K562 (cell line): ENCODE results near the gene CLEC18B. TPM values are rescaled to one million over a fixed set of nuclear protein-coding genes. Genes with fewer than 3 reads are reported as not detected.

Experiments
- ATAC-seq: fragments of 200-7000 bp; cut with Tn5 transposase; 3 replicates; pipeline ENCODE4 v1.9.1; 2020; ENCODE audit warnings: moderate library complexity
- BruUV-seq: library from RNA; stranded (reverse); fragments of 400-500 nt; replicated peaks from 2 replicates; lab custom pipeline; 2021; lab: Mats Ljungman, UMichigan
- CTCF ChIA-PET: fragments of 300-600 bp; formaldehyde crosslinking; extraction: SDS; loops from one replicate; lab custom pipeline; 2021; ENCODE audit warnings: low intra/inter-chr PET ratio; lab: Yijun Ruan, JAX
- POLR2A ChIA-PET: fragments of 300-600, 350-650 bp; sonication (Branson Sonifier 250); formaldehyde crosslinking; extraction: SDS; loops from one replicate; lab custom pipeline; 2021; ENCODE audit warnings: antibody characterized with exemption, inconsistent platforms; lab: Yijun Ruan, JAX
- DNase-seq, 4 experiments: peaks; one replicate each; pipeline versions ENCODE4 v3.0.0 to v3.0.0-alpha.2; 2011 to 2018; ENCODE audit warnings: low spot score in 3 of 4, mixed read lengths in 3 of 4; ENCODE audit errors: extremely low read depth in 1 of 4
- FAIRE-seq: peaks from 2 replicates; lab custom pipeline; 2011; peaks lifted over from hg19 to GRCh38; lab: Jason Lieb, UNC
- H2AFZ ChIP-seq: 2 replicates; pipeline ENCODE4 v1.6.0; 2011; ENCODE audit warnings: low read depth, low read length, control low read depth, inconsistent platforms
- H3K27ac ChIP-seq: fragments of 200-600 bp; 3 replicates; pipeline ENCODE4 v1.8.0; 2011; ENCODE audit warnings: low read depth, mild to moderate bottlenecking, control low read depth, inconsistent platforms, low read length, moderate library complexity, mixed read lengths; ENCODE audit errors: extremely low read depth
- H3K27me3 ChIP-seq, 2 experiments: fragments of 300-600 bp in 1 of 2; 2 replicates in 1 of 2; 3 replicates in 1 of 2; pipeline versions ENCODE4 v1.6.0 to v1.8.0; 2011; ENCODE audit warnings: inconsistent platforms in 2 of 2, low read length in 2 of 2, mild to moderate bottlenecking in 1 of 2, mixed read lengths in 1 of 2, moderate library complexity in 1 of 2; ENCODE audit not compliant: control insufficient read depth in 2 of 2, insufficient read depth in 2 of 2
- H3K36me3 ChIP-seq: fragments of 300-600 bp; 3 replicates; pipeline ENCODE4 v1.8.0; 2011; ENCODE audit warnings: mild to moderate bottlenecking, low read length, inconsistent platforms; ENCODE audit not compliant: control insufficient read depth, insufficient read depth
- H3K4me1 ChIP-seq, 2 experiments: fragments of 200-600 bp in 1 of 2; replicated peaks in 1 of 2; 2 replicates in 1 of 2; 3 replicates in 1 of 2; pipeline versions ENCODE4 v1.5.1 to v1.8.0; 2011; ENCODE audit warnings: inconsistent platforms in 2 of 2, low read length in 2 of 2, mild to moderate bottlenecking in 1 of 2, mixed read lengths in 1 of 2, moderate library complexity in 1 of 2; ENCODE audit not compliant: control insufficient read depth in 2 of 2, insufficient read depth in 2 of 2
- H3K4me2 ChIP-seq: 2 replicates; pipeline ENCODE4 v1.6.1; 2011; ENCODE audit warnings: low read length, control low read depth, inconsistent platforms, mixed read lengths; ENCODE audit not compliant: insufficient read depth
- H3K4me3 ChIP-seq: fragments of 200-600 bp; sonication (generic), shearing (Covaris generic); 2 replicates; pipeline ENCODE4 v1.5.1; 2016; ENCODE audit warnings: control low read depth, inconsistent platforms
- H3K79me2 ChIP-seq: fragments of 200-600 bp; 3 replicates; pipeline ENCODE4 v1.8.0; 2011; ENCODE audit warnings: low read length, inconsistent platforms; ENCODE audit not compliant: control insufficient read depth, insufficient read depth
- H3K9ac ChIP-seq, 2 experiments: 2 replicates each; pipeline versions ENCODE4 v1.6.0 to v1.6.1; 2011; ENCODE audit warnings: low read depth in 2 of 2, low read length in 2 of 2, control low read depth in 1 of 2, inconsistent platforms in 1 of 2, mild to moderate bottlenecking in 1 of 2, mixed read lengths in 1 of 2; ENCODE audit not compliant: insufficient read depth in 1 of 2
- H3K9me1 ChIP-seq: one replicate; pipeline ENCODE4 v1.6.0; 2011; ENCODE audit warnings: inconsistent platforms, mild to moderate bottlenecking, low read length, moderate library complexity; ENCODE audit not compliant: control insufficient read depth, insufficient read depth
- H3K9me3 ChIP-seq: replicated peaks from 2 replicates; pipeline ENCODE4 v1.5.1; 2011; ENCODE audit warnings: low read depth, low read length, inconsistent platforms; ENCODE audit not compliant: control insufficient read depth, insufficient read depth
- H4K20me1 ChIP-seq: replicated peaks from 2 replicates; pipeline ENCODE4 v1.6.1; 2011; ENCODE audit warnings: low read length, inconsistent platforms, mixed read lengths; ENCODE audit not compliant: control insufficient read depth, insufficient read depth
- BMI1 ChIP-seq: fragments of 150-350 bp; IDR thresholded peaks from 2 replicates; pipeline ENCODE4 v1.6.1; 2014; ENCODE audit warnings: low read length
- HMG20B ChIP-seq: fragments of 250-450 bp; sonication (Bioruptor Pico); IDR thresholded peaks from 2 replicates; pipeline ENCODE4 v1.5.0; 2021; ENCODE audit warnings: mild to moderate bottlenecking
- RNF2 ChIP-seq: sonication (generic); IDR thresholded peaks from 2 replicates; pipeline ENCODE4 v1.6.1; 2016
- ZNF436 ChIP-seq: fragments of 250-450, 450-650 bp; sonication (Bioruptor Pico); formaldehyde crosslinking; IDR thresholded peaks from 2 replicates; pipeline ENCODE4 v1.7.0; 2020; ENCODE audit warnings: mild to moderate bottlenecking
- WGBS: fragments of 100-300 bp; shearing (Covaris generic); methylation state at CpG from one replicate; pipeline ENCODE4 v1.1.6; 2016; ENCODE audit warnings: low coverage, mixed read lengths; ENCODE audit not compliant: insufficient coverage; ENCODE audit errors: missing lambda C conversion rate; 5-methylcytosine and 5-hydroxymethylcytosine counted together
- in situ Hi-C: fragments of 300-500 bp; cut with MboI; formaldehyde crosslinking; loops from 4 replicates; pipeline ENCODE4 v1.15.0; 2018; ENCODE audit warnings: inconsistent platforms, mixed read lengths
- intact Hi-C: fragments of 100-400 bp; cut with micrococcal nuclease; formaldehyde crosslinking; loops from 2 replicates; pipeline ENCODE4 v1.14.2; 2022
- polyA plus RNA-seq, 8 experiments: library from polyadenylated mRNA; depleted of rRNA in 4 of 8; stranded (reverse) in 5 of 8; unstranded in 3 of 8; fragments of >200 nt; fragmentation: Nextera tagmentation in 2 of 8; fragmentation: Illumina TruSeq in 1 of 8; extraction: Ambion mirVana in 2 of 8; extraction: Trizol in 1 of 8; gene quantifications; 2 replicates each; pipeline versions ENCODE4 v1.2.1 to v1.2.3, GENCODE V29; 2011 to 2014; ENCODE audit warnings: inconsistent platforms in 1 of 8, missing spikeins in 1 of 8
- total RNA-seq, 7 experiments: library from RNA; depleted of rRNA in 6 of 7; stranded (reverse); fragments of >200 nt in 6 of 7; fragmentation: Illumina TruSeq in 2 of 7; extraction: Trizol in 2 of 7; gene quantifications; 2 replicates each; pipeline versions ENCODE4 v1.2.1 to v1.2.3, GENCODE V29; 2011 to 2021; ENCODE audit warnings: low replicate concordance in 1 of 7
- TF ChIP-seq, protein P1 (sequence below), 2 experiments: fragments of 450-650 bp; IDR thresholded peaks; 2 replicates each; pipeline ENCODE4 v1.6.1; 2016
- TF ChIP-seq, protein P2 (sequence below): fragments of 250-450 bp; sonication (Bioruptor Pico); IDR thresholded peaks from 2 replicates; pipeline ENCODE4 v1.8.0; 2021; ENCODE audit warnings: moderate library complexity, mild to moderate bottlenecking, inconsistent platforms
- TF ChIP-seq, protein P3 (sequence below), 2 experiments: fragments of 450-650 bp; conservative IDR thresholded peaks; 2 replicates each; pipeline ENCODE4 v1.6.1; 2017; ENCODE audit warnings: mild to moderate bottlenecking in 2 of 2, moderate library complexity in 2 of 2
- TF ChIP-seq, protein P4 (sequence below): fragments of 450-650 bp; IDR thresholded peaks from 2 replicates; pipeline ENCODE4 v1.6.1; 2016
- TF ChIP-seq, protein P5 (sequence below): fragments of 450-650 bp; IDR thresholded peaks from one replicate; pipeline ENCODE4 v1.6.1; 2018; ENCODE audit warnings: mild to moderate bottlenecking, moderate library complexity; ENCODE audit not compliant: partially characterized antibody

The CLEC18B gene
- total and polyA plus RNA-seq, 9 of the 15 experiments (the other 6 are each of a cell fraction or from before 2014, with no cell fraction given): 0.23 to 7.6 (median 3.5) TPM

DNA sequence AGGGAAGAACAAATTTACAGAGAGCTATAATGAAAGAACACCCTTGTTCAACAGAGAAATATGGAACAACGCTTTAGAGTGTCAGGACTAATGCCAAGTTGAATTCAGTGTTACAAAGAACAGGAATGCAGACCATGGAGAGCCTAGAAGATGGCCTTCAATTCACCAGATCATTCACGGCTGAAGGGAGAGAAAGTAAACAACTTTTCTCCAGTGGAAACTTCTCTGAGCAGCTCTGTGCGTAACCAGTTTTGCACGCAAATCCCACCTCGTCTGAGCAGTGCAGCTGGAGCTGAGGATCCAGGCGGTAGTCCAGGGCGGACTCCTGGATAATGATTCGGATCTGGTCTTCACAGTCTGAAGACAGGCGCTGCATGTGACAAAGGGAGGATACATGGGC is 40.5 kb upstream of the CLEC18B start:
- no TSS peak for BruUV-seq
- WGBS: 93% methylated on average over 7 of the region's 9 CpGs
- Histone ChIP-seq H3K27ac (no peak overlapping the region), H3K4me3 (no peak overlapping the region), H3K36me3 (peaks cover 64% of the 10 kb centered on the region; the same call in 2 of the 3 replicates), H3K9ac (no peak overlapping the region), H4K20me1 (no peaks in the 10 kb centered on the region), H3K9me3 (no peaks in the 10 kb centered on the region), H3K4me1 (no peaks in the 10 kb centered on the region), H3K27me3 (no peaks in the 10 kb centered on the region), H3K9me1 (no peaks in the 10 kb centered on the region), H3K4me2 (no peak overlapping the region), H3K79me2 (no peaks in the 10 kb centered on the region), H2AFZ (no peak overlapping the region)
- intact Hi-C loops (no loop called here), in situ Hi-C loops (no loop called here)
- FAIRE-seq: no peak
- CTCF ChIA-PET: no interaction called here
- no peak for DNase-seq
- POLR2A ChIA-PET: interaction anchor here (0.7 kb wide), 1 partner anchor 175 kb away, joined by 3 read pairs; no protein-coding TSS in a partner anchor
- TF ChIP-seq RNF2 (no peak), ZNF436 (CRISPR knock-in tag) (no peak), BMI1 (no peak), HMG20B (CRISPR knock-in tag) (no peak)
- TF ChIP-seq, protein P1, sequence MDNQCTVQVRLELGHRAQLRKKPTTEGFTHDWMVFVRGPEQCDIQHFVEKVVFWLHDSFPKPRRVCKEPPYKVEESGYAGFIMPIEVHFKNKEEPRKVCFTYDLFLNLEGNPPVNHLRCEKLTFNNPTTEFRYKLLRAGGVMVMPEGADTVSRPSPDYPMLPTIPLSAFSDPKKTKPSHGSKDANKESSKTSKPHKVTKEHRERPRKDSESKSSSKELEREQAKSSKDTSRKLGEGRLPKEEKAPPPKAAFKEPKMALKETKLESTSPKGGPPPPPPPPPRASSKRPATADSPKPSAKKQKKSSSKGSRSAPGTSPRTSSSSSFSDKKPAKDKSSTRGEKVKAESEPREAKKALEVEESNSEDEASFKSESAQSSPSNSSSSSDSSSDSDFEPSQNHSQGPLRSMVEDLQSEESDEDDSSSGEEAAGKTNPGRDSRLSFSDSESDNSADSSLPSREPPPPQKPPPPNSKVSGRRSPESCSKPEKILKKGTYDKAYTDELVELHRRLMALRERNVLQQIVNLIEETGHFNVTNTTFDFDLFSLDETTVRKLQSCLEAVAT (IDR thresholded peaks at IDR 0.05): no peak
- TF ChIP-seq, protein P2, sequence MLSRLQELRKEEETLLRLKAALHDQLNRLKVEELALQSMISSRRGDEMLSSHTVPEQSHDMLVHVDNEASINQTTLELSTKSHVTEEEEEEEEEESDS (CRISPR knock-in tag): no peak
- TF ChIP-seq, protein P3, sequence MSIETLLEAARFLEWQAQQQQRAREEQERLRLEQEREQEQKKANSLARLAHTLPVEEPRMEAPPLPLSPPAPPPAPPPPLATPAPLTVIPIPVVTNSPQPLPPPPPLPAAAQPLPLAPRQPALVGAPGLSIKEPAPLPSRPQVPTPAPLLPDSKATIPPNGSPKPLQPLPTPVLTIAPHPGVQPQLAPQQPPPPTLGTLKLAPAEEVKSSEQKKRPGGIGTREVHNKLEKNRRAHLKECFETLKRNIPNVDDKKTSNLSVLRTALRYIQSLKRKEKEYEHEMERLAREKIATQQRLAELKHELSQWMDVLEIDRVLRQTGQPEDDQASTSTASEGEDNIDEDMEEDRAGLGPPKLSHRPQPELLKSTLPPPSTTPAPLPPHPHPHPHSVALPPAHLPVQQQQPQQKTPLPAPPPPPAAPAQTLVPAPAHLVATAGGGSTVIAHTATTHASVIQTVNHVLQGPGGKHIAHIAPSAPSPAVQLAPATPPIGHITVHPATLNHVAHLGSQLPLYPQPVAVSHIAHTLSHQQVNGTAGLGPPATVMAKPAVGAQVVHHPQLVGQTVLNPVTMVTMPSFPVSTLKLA (conservative IDR thresholded peaks at IDR 0.05): no peak
- TF ChIP-seq, protein P4, sequence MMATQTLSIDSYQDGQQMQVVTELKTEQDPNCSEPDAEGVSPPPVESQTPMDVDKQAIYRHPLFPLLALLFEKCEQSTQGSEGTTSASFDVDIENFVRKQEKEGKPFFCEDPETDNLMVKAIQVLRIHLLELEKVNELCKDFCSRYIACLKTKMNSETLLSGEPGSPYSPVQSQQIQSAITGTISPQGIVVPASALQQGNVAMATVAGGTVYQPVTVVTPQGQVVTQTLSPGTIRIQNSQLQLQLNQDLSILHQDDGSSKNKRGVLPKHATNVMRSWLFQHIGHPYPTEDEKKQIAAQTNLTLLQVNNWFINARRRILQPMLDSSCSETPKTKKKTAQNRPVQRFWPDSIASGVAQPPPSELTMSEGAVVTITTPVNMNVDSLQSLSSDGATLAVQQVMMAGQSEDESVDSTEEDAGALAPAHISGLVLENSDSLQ: no peak
- TF ChIP-seq, protein P5, sequence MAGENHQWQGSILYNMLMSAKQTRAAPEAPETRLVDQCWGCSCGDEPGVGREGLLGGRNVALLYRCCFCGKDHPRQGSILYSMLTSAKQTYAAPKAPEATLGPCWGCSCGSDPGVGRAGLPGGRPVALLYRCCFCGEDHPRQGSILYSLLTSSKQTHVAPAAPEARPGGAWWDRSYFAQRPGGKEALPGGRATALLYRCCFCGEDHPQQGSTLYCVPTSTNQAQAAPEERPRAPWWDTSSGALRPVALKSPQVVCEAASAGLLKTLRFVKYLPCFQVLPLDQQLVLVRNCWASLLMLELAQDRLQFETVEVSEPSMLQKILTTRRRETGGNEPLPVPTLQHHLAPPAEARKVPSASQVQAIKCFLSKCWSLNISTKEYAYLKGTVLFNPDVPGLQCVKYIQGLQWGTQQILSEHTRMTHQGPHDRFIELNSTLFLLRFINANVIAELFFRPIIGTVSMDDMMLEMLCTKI: no peak
- no peak for ATAC-seq
